ENCODE results near the gene GNG7. TPM values are rescaled to one million over a fixed set of nuclear protein-coding genes. Genes with fewer than 3 reads are reported as not detected.
"Not testable (repeated sequence)": the region's sequence is repeated elsewhere in the genome, so short reads cannot be mapped to it uniquely, and the experiment has no call there.

Gene GNG7
- polyA plus RNA-seq, 1 donor: 2.4 TPM

DNA sequence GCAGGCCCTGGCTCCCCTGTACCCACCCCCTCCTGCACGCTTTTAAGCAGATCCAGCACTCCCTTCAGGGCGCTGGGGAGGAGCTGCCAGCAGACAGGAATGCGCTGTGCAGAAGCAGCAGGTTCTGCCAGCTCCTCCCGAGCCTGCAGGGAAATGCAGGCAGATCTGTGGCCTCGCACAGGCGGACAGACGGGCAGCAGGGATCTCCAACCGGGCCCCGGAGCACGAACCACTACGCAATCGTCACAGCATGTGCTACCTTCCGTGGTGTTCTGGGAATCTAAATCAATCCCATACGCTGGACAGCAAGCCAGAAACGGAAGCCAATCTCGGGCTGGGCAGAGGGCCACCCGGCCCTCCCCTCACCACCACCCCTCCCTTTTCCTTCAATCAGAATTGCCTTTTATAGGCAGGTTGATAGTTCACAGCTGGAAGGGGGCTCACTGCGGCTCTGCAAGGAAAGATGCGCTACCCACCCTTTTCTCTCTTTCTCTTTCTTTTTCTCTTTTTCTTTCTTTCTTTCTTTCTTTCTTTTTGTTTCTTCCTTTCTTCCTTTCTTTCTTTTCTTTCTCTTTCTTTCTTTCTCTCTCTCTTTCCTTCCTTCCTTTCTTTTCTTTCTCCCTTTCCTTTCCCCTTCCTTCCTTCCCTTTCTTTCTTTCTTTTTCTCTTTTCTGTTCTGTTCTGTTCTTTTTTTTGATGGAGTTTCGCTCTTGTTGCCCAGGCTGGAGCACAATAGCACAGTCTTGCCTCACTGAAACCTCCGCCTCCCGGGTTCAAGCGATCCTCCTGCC is 99.9 kb downstream of the GNG7 start:
- peak; percentile 52 for DNase-seq (ENCODE audit: low read depth)

DNA sequence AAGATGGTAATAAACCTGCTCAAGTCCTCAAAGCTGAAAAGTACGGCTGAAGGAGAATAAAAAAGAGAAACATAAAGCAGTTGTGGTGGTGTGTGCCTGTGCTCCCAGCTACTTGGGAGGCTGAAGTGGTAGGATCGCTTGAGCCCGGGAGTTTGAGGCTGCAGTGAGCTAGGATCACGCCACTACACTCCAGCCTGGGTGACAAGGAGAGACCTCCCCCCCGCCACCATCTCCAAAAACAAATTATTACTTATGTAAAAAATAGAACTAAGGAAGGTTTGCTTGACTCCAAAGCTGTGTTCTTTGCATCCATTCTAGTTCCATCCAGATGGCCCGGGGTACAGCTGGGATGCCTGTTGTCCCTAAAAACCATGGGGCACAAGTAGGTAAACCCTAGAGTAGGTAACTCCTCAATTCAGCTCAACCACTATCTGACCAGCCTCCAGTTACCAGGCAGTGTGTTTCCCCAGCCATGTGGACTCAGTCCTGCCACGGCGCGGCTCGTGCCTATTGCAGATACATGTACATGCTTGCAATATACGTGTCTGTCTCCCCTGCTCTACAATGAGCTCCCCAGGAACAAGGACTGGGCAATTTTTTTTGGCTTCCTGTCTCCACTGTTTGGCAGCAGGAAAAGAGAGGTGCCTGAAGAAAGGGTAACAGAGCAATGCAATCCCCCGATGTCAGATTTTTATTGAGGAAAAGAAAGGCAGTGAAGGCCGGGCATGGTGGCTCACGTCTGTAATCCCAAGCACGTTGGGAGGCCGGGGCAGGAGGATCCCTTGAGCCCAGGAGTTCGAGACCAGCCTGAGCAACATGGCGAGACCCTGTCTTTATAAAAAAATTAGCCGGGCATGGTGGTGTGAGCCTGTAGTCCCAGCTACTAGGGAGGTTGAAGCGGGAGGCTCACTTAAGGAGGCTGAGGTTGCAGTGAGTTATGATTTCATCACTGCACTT is 101.3 kb downstream of the GNG7 start:
- no peak for DNase-seq (ENCODE audit: low read depth)

DNA sequence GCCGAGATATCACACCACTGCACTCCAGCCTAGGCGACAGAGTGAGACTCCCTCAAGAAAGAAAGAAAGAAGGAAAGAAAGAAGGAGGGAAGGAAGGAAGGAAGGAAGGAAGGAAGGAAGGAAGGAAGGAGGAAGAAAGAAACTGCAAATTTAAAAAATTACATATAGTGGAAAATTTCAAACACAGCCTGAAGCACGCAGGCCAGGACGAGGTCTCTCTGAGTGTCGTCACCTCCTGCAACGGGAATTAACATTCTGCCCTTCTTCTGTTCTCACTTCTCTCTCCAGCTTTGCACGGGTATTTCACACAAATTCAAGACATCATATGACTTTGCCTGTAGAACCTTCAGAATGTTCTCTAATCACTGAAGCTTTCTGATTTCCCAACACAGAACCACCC is 108.2 kb downstream of the GNG7 start:
- no peak for DNase-seq (ENCODE audit: low read depth)

DNA sequence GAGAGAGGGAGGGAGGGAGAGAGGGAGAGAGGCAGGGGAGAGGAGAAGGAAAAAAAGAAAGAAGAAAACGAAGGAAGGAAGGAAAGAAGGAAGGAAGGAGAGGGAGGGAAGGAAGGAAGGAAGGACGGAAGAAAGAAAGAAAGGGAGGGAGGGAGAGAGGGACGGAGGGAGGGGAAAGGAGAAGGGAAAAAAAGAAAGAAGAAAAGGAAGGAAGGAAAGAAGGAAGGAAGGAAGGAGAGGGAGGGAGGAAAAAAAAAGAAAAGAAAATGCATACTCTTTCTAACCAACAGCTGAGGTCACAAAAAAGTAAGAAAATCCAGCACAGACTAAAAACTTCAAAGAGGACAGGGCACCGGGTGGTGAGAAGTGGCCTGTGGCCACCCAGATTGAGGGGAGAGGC is 109.7 kb downstream of the GNG7 start:
- no peak for DNase-seq (ENCODE audit: low read depth)

DNA sequence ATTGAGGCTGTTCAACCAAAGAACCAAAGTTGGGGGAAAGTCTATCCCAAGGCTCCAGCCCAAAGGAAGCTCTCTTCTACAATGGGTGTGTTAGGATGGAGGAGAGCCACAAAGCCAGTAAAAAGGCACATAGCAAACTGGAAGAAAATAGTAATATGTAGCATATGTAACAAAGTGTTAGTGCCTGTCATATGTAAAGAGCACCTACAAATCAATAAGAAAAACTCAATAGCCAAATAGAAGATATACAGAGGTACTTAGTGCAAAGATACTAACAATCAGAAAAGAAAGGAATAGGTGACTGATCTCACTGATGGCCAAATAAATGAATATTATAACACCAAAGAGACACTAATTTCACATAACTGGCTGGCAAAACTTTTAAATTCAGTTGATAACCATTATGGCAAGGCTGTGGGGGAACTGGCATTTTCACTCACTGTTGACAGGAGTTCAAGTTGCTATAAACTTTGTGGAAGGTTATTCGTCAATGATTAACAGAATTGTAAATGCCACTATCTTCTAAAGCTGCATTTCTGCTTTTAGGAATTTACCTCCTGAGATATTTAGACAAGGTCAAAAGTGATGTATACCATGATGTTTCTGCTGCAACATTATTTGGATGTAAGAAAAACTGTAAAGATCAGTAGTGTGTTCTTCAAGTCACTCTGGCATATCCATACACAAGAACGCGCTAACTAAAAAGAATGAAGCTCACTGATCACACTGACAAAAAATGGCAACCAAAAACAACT is 110.8 kb downstream of the GNG7 start:
- DNase-seq (ENCODE audit: low read depth): no peak

DNA sequence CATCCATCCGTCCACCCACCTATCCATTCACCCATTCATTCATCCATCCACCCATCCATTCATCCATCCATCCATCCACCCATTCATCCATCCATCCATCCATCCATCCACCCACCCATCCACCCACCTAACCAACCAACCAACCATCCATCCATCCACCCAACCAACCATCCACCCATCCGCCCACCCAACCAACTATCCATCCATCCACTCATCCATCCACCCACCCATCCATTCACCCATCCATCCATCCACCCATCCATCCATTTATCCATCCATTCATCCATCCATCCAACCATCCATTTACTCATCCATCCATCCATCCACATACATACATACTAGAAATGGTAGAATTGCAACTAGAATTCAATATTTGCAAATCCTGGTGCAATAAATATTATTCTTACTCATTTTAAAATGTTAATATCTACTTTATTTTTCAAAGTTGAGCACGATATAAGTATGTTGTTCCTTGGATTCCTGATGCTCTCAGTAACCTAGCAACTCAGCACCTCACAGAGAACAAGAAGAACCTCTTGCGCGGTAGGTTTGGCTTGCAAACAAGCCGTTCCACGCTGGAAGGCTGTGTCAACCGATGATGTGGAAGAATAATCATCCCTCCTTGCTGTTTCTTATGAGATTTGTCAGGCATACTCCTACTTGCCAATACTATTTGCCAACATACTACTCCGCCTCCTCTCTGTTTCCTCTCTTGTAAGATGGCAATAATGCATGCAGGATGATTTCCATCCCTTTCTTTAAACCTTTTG is 111.7 kb downstream of the GNG7 start:
- DNase-seq (ENCODE audit: low read depth): no peak

DNA sequence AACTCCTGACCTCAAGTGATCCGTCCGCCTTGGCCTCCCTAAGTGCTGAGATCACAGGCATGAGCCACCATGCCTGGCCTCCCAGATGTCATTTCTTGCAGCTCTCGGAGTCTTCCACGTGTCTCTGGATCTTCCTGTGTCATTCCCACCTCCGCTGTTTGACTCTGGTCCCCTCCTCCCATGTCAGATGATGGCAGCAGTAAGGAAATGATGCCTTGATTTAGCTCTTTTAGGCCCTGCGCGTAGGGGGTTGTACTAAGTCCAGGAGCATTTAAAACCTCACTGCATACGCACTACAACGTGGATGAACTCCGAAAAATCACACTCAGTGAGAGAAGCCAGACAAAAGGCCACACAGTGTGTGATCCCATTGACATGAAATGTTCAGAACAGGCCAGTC is 113.1 kb downstream of the GNG7 start:
- no peak for DNase-seq (ENCODE audit: low read depth)

DNA sequence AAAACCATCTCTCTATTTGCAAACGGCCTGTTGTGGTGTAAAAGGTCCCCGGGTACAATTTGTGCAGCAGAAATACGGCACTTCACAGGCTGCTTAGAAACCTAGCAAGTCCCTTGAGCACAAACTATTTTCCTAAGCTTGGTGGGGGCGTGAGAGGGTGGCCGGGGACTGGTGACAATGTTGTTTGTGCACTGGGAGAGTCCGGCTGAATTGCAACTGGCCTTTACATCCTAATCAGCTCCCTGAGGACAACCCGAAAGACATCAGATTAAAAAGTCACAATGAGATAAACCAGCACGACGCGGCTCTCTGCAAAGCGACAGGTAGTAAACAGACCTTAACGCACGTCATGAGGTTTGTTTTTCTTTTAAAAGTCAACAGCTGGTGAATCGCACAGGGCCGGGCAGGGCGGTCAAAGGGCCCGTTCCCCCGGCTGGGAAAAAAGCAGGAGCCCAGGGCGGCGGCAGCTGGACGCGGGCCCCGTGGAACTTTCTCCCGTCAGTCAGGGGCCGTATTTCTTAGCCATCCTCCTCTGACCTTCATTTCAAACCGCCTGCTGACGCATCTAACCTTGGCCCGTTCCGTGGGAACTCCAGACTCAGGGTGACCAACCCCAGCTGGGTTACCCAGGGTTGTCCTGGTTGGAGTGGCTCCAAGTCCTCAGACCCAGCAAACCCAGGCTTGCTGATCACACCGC is 114.3 kb downstream of the GNG7 start:
- no peak for DNase-seq (ENCODE audit: low read depth)

DNA sequence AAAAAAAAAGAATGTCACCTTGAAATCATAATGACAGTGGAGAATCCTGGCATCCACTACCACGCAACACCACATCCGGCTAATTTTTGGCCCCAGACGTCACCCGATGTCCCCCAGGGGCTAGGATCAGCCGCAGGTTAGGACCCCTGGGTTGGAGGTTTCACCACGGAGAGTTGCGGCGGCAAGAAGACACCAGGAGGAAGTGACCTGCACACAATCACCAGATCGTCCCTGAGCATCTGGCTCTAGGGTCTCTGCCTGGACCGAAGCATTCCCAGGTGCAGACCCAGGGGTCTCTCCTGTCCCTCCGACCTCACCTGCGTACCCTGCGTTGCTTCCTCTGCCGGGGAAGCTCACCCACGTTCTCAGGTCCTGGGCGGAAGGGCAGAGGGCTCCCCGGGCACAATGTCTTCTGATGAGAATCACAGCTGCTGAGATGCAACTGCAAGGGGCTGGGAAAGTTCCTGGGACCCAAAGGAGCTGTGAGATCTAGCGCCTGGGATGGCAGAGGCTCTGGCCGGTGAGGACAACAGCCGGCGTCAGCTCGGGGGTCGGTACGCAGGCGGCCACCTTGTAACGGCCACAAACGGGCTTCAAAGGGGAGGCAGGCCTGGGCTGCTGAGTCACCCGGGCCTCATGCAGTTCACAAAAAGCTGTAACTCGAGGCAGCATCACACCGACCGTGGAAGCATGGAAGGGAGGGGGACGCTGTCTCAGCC is 115.3 kb downstream of the GNG7 start:
- DNase-seq (ENCODE audit: low read depth): no peak

DNA sequence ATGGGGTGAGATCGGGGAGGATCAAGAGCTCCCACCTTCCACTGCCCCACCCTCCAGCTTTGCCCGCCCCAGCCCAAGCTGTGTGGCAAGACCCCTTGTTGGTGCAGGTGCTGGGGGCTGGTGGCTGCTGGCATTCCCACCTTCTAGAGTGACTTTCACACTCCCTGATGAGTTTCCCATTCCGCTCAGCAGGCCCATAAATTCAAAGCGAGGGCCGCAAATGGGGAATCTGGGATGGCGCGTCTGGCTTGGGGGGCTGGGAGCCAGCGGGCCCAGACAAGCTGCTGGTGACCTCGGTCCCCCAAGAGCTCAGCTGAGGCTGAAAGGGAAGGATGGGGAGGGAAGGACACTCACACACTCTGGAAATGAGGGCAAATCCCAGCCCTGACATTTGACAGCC is 116.3 kb downstream of the GNG7 start:
- no peak for DNase-seq (ENCODE audit: low read depth)

DNA sequence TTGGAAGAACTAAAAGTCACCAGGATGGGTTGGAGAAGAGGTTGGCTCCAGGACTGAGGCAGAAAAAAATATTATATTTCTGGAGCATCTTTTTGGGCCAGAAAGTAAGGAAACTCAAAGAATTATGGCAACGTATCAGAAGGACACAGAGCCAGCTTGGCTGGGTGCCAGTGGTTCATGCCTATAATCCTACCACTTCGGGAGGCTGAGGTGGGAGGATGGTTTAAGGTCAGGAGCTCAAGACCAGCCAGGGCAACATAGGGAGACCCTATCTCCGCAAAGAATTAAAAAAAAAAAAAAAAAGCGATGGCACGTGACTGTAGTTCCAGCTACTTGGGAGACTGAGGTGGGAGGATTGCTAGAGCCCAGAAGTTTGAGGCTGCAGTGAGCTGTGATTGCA is 118.5 kb downstream of the GNG7 start:
- no peak for DNase-seq (ENCODE audit: low read depth)

DNA sequence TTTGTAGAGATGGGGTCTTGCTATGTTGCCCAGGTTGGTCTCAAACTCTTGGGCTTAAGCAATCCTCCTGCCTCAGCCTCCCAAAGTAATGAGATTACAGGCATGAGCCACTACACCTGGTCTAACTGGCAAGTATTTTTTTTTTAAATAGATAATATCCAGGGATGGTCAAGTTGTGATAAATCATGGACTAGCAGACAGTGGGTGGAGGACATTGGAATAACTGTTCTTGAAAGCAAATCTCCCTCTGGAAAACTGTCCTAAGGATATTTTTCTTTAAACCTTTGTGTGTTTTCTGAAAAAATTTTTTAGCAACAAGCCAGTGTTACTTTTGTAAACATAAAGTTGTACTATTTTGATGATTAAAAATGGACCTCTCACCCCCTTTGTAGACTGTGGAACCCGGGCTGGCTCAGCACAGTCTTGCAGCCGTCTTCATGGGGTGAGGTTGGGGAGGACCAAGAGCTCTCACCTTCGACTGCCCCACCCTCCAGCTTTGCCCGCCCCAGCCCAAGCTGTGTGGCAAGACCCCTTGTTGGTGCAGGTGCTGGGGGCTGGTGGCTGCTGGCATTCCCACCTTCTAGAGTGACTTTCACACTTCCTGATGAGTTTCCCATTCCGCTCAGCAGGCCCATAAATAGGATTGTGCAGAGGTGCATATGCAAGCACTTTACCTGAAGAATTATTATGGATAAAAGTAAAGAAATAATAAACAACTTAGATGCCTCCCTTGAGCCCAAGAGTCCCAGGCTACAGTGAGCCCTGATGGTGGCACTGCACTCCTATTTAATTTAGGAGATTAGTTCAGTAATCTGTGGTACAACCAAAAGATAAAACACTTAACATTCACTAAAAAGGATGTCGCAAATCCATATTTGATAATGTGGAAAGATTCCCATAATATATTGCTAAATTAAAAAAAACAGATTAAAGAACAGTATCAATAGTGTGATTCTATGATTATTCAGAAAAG is 119.2 kb downstream of the GNG7 start:
- DNase-seq (ENCODE audit: low read depth): no peak

DNA sequence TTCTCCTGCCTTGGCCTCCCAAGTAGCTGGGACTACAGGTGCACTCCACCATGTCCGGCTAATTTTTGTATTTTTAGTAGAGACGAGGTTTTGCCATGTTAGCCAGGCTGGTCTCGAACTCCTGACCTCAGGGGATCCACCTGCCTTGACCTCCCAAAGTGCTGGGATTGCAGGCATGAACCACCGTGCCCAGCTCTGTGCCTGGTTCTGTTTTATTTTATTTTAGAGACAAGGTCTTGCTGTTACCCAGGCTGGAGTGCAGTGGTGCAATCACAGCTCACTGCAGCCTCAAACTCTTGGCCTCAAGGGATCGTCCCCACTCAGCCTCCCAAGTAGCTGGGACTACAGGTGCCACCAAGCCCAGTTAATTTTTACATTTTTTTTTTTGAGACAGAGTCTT is 122.1 kb downstream of the GNG7 start:
- not testable (repeated sequence) for DNase-seq (ENCODE audit: low read depth)

DNA sequence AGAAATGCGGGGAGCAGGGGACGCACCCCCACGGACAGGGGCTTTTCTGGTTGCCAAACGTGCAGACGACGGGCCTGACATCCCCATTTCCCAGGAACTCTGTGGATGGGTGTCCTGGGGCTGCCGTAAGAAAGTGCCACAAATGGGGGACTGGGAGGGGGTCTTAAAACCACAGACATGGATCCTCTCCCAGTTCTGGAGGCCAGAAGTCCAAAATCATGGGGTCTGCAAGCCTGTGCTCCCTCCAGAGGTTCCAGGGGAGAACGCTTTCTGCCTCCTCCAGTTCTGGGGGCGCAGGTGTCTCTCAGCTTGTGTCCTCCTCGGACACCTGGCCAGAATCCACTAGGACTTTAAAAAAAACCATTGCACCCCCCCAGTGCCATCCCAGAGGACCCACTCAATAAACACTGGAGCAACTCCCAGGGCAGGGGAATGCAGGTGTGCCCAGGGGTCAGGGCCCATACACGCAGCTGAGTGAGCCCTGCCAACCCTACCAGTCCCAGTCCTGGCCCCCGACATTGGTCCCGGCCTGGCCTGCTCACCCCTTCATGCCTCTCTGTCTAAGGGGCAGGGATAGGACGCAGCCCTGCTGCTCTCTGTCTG is 122.7 kb downstream of the GNG7 start:
- DNase-seq (ENCODE audit: low read depth): no peak

DNA sequence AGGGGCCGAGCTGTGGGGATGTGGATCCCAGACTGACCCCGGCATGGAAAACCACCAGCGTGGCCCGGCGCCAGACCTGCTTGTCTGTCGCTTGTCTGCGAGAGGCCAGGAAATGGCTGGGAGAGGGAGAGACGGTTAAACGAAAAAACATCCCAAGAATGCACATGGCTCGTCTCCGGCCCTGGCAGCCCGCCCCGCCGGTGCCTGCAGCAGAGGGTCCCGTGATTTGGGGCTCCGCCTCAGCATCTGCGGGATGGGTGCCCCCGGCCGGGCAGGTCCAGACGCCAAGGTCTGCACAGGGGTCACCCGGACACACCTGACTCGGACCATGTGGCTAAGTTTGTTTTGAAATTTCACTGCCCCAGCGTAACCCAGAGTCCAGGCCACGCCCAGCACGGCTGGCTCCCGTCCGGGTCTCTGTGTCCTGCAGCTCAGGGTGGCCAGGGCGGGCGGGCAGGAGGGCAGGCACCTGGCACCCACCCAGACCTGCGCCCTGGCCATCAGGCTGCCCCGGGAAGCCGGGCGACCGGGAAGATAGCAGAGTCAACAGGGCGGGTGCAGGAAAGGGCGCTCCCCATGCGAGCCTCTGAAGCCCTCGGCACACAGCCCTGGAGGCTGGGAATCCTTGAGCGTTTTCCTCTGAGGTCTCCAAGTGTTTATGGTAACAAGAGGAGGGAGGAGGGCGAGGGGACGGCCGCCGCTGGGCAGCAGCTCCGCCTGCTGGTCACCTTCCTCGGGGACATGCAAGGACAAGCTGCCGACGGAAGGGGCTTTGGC is 123.4 kb downstream of the GNG7 start:
- no peak for DNase-seq (ENCODE audit: low read depth)

DNA sequence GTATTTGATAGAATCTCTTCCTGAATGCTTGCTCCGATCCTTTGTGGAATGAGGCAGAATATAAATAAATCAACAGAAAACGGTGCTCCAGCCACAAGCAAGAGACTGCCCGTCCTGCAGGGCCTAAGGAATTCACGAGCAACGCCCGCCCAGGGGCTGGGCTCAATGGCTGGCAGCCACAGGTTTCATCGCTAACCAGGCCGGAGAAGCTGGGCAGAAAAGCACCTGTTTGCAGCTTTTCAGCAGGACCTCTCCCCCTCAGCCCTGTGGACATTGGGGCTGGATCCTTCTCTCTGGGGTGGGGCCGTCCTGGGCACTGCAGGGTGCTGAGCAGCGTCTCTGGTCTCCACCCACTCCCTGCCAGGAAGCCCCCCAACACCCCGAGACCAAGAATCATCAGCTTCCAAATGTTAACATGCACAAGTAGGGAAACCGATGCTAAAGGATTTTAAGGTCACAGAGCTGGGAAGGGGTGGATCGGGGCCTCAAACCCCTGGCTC is 124.1 kb downstream of the GNG7 start:
- no peak for DNase-seq (ENCODE audit: low read depth)

DNA sequence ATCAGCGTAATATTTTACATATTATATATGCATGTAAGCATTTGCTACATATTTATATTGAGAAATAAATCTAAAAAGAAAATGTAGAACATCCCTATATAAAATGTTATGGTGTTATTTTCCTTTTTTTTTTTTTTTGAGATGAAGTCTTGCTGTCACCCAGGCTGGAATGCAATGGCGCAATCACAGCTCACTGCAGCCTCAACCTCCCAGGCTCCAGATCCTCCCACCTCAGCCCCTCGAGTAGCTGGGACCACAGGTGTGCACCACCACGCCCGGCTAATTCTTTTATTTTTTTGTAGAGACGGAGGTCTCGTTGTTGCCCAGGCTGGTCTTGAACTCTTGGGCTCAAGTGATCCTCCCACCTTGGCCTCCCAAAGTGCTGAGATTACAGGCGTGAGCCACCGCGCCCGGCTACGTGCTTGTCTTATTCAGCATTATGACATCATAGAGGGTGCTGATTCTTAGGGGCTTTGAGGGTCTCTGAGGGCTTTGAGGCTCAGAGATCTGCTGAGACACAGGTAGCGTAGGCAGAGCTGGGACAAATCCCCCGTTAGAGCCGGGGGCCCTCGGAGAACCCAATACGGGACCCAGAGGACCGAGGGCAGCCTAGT is 124.7 kb downstream of the GNG7 start:
- no peak for DNase-seq (ENCODE audit: low read depth)
